Activated naive CD8-positive, alpha-beta T cell treated with anti-CD3 and anti-CD28 coated beads, Interleukin-2, amount 10 ng/mL, durations not matched to agents 7 days and 5 days (primary cell): ENCODE results near the gene CERKL. TPM values are rescaled to one million over a fixed set of nuclear protein-coding genes. Genes with fewer than 3 reads are reported as not detected.

ENCODE experiments used
- ATAC-seq: fragments of 150-1000 bp; cut with Tn5 transposase; one replicate; pipeline ENCODE4 v1.10.0; 2021; ENCODE audit warnings: low read depth, moderate library complexity
- POLR2A ChIA-PET: fragments of 350-600 bp; sonication (Branson Sonifier 250); formaldehyde crosslinking; loops from one replicate; lab custom pipeline; 2021; ENCODE audit warnings: antibody characterized with exemption; lab: Charles Lee
- DNase-seq: peaks from one replicate; pipeline ENCODE4 v3.0.0; 2021
- H3K27ac Mint-ChIP-seq: one replicate; pipeline ENCODE4 v1.8.0; 2022; ENCODE audit warnings: mild to moderate bottlenecking, mixed read lengths
- H3K27me3 Mint-ChIP-seq: one replicate; pipeline ENCODE4 v1.8.0; 2022; ENCODE audit warnings: mild to moderate bottlenecking, moderate library complexity, mixed read lengths
- H3K36me3 Mint-ChIP-seq: one replicate; pipeline ENCODE4 v1.8.0; 2021; ENCODE audit warnings: mild to moderate bottlenecking, mixed read lengths
- H3K4me1 Mint-ChIP-seq: one replicate; pipeline ENCODE4 v1.8.0; 2021; ENCODE audit warnings: mixed read lengths
- H3K4me3 Mint-ChIP-seq: one replicate; pipeline ENCODE4 v1.8.0; 2022; ENCODE audit warnings: mild to moderate bottlenecking, moderate library complexity, mixed read lengths
- H3K9me3 Mint-ChIP-seq: one replicate; pipeline ENCODE4 v1.8.0; 2021; ENCODE audit warnings: mixed read lengths
- total RNA-seq, 2 experiments: library from RNA; stranded (reverse); gene quantifications; one replicate each; pipeline ENCODE4 v1.2.3, GENCODE V29; 2021

CERKL gene
- total RNA-seq, 2 experiments from 2014 or later: not detected

DNA sequence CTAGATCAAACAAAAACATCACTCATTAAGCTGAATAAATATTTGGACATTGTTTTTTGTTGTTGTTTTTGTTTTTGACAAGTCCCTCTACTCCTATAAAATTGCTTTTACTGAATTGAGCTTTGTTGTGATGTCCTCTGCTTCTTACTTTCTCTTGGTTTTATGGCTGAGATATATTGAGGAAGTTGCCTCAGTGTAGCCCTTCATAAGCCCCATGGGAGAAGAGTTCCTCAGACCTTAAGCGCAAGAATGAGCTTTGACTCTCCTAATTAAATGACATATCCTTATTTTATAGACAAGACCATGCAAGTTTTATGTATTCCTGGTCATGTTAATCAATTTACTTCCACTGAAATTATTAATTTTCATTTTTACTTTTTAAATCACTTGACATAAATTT is 54.9 kb downstream of the CERKL start:
- H3K4me3 Mint-ChIP-seq: no peak overlapping the region
- H3K4me1 Mint-ChIP-seq: peaks cover 3% of the 10 kb centered on the region
- H3K27me3 Mint-ChIP-seq: no peaks in the 10 kb centered on the region
- POLR2A ChIA-PET: no interaction called here
- DNase-seq: no peak
- H3K9me3 Mint-ChIP-seq: peaks cover 5% of the 10 kb centered on the region
- peaks cover 6% of the 10 kb centered on the region for H3K36me3 Mint-ChIP-seq
- no peak for ATAC-seq
- no peak overlapping the region for H3K27ac Mint-ChIP-seq

DNA sequence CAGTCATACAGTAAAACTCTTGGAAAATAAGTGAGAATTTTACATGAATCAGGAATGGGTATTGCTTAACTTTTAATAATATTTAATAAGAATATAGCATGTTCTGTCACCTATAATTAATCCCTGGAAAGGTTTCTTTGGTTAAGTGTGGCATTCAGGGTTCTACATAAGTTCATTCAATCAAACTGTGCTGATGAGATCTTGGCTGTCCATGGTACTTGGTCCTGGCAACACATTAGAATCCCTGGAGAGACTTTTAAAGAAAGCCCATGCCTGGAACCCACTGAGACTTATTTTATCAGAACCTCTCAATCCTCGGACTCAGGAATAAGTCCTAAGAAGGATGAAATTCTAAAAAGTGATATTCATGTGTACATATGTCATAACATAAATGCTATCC is 60.3 kb downstream of the CERKL start:
- no peak for DNase-seq
- Mint-ChIP-seq H3K27ac (no peak overlapping the region), H3K4me3 (no peak overlapping the region), H3K27me3 (peaks cover 8% of the 10 kb centered on the region), H3K4me1 (no peaks in the 10 kb centered on the region), H3K9me3 (no peaks in the 10 kb centered on the region), H3K36me3 (no peaks in the 10 kb centered on the region)
- POLR2A ChIA-PET: no interaction called here
- no peak for ATAC-seq

DNA sequence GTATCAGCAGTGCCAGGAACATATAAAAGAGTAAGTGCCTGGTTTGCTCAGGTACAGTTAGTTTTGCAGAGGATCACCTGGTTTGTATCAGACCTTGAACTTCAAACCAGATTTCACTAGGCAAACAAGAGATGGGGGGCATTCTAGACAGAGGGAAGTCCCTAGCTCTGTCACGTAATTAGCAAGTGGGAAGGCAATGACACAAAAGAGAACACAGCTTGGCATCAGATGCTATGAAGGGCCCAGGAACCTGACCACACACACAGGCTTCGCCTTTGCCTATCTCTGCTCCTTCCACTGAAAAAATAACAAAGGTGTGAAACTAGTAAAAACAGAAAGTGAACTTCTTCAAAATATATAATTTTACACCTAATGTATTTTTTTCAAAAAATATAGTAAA is 62.6 kb downstream of the CERKL start:
- no peaks in the 10 kb centered on the region for H3K36me3 Mint-ChIP-seq
- H3K9me3 Mint-ChIP-seq: no peaks in the 10 kb centered on the region
- no peak overlapping the region for H3K4me3 Mint-ChIP-seq
- DNase-seq: no peak
- no peak for ATAC-seq
- no peak overlapping the region for H3K27ac Mint-ChIP-seq
- H3K27me3 Mint-ChIP-seq: peaks cover 8% of the 10 kb centered on the region
- H3K4me1 Mint-ChIP-seq: no peaks in the 10 kb centered on the region
- POLR2A ChIA-PET: no interaction called here

DNA sequence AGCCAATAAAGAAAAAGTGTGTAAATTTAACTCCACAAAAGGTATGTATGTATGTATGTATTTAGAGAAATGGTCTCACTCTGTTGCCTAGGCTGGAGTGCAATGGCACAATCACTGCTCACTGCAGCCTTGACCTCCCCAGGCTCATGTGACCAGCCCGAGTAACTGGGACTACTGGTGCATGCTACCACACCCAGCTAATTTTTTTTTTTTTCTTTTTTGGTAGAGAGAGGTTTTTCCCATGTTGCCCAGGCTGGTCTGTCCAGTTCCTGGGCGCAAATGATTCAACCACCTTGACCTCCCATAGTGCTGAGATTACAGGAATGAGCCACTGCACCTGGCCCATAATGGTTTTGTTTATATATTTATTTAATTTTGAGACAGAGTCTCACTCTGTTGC is 67.1 kb downstream of the CERKL start:
- ATAC-seq: no peak
- H3K27ac Mint-ChIP-seq: no peak overlapping the region
- POLR2A ChIA-PET: no interaction called here
- peaks cover 2% of the 10 kb centered on the region for H3K36me3 Mint-ChIP-seq
- peaks cover 15% of the 10 kb centered on the region for H3K27me3 Mint-ChIP-seq
- no peak for DNase-seq
- no peak overlapping the region for H3K4me3 Mint-ChIP-seq
- peaks cover 1% of the 10 kb centered on the region for H3K9me3 Mint-ChIP-seq
- H3K4me1 Mint-ChIP-seq: peaks cover 16% of the 10 kb centered on the region

DNA sequence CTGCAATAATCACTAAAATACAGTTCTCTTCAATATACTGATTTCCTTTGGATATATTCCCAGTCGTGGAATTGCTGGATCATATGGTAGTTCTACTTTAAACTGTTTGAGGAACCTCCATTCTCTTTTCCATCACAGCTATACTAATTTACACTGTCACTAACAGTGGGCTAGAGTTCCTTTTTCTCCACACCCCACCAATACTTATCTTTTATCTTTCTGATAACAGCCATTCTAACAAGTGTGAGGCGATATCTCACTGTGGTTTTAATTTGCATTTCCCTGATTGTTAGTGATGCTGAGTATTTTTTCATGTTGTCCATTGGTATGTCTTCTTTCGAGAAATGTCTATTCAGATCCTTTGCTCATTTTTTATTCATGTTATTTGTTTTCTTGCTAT is 68.4 kb downstream of the CERKL start:
- DNase-seq: no peak
- Mint-ChIP-seq H3K9me3 (peaks cover 2% of the 10 kb centered on the region), H3K36me3 (peaks cover 2% of the 10 kb centered on the region), H3K27ac (no peak overlapping the region), H3K4me3 (no peak overlapping the region), H3K4me1 (peaks cover 16% of the 10 kb centered on the region), H3K27me3 (peaks cover 15% of the 10 kb centered on the region)
- POLR2A ChIA-PET: no interaction called here
- no peak for ATAC-seq

DNA sequence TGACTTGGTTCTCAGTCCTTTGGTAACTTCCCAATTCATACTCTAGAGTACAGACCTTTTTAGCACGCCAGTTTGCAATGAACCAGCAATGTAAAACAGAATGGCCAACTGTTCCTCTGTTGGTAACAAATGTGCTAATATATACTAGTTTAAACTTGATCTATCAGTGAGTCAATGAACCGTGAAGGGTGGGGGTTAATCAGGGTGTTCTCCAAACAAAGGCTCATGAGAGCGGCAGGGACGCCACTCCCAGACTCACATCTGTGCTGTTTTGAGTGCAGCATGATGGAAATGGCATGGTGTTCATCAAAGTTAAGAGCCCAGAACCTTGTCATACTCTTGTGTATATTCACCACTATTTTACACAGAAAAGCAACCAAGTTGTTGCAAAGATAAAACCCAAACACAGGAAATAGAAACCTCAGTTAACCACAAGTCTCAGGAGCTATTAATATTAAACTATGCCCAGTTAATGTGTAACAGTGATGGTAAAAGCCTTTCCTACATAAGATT is 70.3 kb downstream of the CERKL start:
- Mint-ChIP-seq H3K27me3 (peaks cover 7% of the 10 kb centered on the region), H3K4me3 (no peak overlapping the region), H3K27ac (no peak overlapping the region), H3K4me1 (peaks cover 16% of the 10 kb centered on the region), H3K36me3 (peaks cover 2% of the 10 kb centered on the region), H3K9me3 (peaks cover 2% of the 10 kb centered on the region)
- POLR2A ChIA-PET: no interaction called here
- ATAC-seq (peak; percentile 74), DNase-seq (no peak)

DNA sequence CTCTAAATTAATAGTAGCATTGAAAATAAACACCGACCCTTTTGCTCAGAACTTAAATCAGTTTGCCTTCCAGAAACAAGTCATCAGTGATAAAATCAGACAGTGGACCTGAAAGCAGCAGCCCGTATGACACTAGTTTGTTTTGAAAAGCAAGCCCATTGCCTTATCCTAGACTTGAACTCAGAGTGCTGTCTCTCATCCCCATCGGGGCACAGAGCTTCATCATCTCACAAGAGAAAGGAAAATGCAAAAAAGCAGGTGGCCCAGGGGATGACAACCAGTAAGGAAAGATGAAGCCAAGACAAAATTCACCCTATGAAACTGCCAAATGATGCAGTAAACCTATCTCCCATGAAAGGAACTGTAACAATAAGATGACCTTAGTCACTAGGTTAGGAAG is 71.2 kb downstream of the CERKL start:
- Mint-ChIP-seq H3K36me3 (peaks cover 2% of the 10 kb centered on the region), H3K27me3 (peaks cover 7% of the 10 kb centered on the region), H3K4me3 (no peak overlapping the region), H3K9me3 (peaks cover 2% of the 10 kb centered on the region), H3K4me1 (peaks cover 16% of the 10 kb centered on the region), H3K27ac (no peak overlapping the region)
- DNase-seq (no peak), ATAC-seq (no peak)
- POLR2A ChIA-PET: no interaction called here

DNA sequence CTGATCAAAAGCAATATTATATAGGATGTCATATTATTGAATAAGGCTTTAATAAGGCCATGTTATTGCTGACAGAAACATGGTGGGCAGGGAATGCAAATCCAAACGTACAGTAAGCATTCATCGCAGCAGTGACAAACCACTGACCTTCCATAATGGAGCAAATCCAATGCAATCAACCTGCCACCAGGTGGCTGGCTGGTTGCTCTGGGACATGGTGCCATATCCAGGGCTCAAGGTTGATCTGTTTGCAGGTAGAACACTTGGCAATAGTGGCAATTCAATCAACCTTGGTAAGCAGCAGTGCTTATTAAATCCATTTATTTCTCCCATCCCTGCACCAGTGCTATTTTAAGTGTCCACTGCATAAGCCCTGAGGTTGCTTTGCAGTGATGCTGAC is 75.4 kb downstream of the CERKL start:
- no peak for DNase-seq
- no peak overlapping the region for H3K27ac Mint-ChIP-seq
- H3K36me3 Mint-ChIP-seq: peaks cover 2% of the 10 kb centered on the region
- peaks cover 2% of the 10 kb centered on the region for H3K9me3 Mint-ChIP-seq
- peaks cover 9% of the 10 kb centered on the region for H3K4me1 Mint-ChIP-seq
- no peak for ATAC-seq
- POLR2A ChIA-PET: no interaction called here
- no peak overlapping the region for H3K4me3 Mint-ChIP-seq
- H3K27me3 Mint-ChIP-seq: peaks cover 4% of the 10 kb centered on the region

DNA sequence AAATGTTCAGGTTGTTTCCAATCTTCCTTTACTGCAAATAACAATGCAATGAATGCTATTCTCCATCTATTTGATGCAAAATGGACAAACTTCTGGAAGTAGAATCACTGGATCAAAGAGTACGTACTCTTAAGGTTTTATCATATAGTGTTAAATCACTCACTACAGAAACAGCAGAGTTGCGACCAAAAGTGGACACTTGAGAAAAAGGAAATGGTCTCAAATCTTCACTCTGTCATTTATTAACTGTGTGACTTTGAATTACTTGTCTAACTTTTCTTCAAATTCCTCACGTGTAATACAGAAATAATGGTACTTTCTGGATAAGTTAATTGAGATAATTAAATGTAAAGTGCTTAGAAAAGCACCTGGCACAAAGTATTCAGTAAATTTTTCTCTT is 78.1 kb downstream of the CERKL start:
- Mint-ChIP-seq H3K9me3 (no peaks in the 10 kb centered on the region), H3K4me1 (no peaks in the 10 kb centered on the region), H3K36me3 (no peaks in the 10 kb centered on the region), H3K4me3 (no peak overlapping the region), H3K27me3 (no peaks in the 10 kb centered on the region), H3K27ac (no peak overlapping the region)
- ATAC-seq (no peak), DNase-seq (no peak)
- POLR2A ChIA-PET: no interaction called here

DNA sequence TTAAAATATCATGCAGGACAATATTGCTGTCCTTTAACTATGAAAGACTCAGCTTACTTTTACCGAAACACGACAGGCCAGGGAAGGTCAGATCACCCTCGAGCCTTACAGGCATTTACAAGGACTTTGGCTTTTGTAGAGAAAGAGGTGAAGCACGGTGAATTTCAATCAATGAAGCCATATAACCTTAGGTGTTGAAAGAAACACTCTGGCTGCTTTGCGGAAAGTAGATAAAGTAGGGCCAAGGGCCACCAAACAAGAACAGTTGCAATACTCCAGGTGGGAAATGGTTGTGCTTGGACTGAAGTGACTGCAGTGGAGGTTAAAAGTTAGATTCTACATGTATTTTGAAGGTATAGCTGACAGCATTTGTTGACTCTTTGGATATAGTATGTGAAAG is 80.5 kb downstream of the CERKL start:
- no peaks in the 10 kb centered on the region for H3K9me3 Mint-ChIP-seq
- H3K4me1 Mint-ChIP-seq: no peaks in the 10 kb centered on the region
- H3K36me3 Mint-ChIP-seq: no peaks in the 10 kb centered on the region
- no peak overlapping the region for H3K4me3 Mint-ChIP-seq
- no peak overlapping the region for H3K27ac Mint-ChIP-seq
- DNase-seq: no peak
- no peaks in the 10 kb centered on the region for H3K27me3 Mint-ChIP-seq
- ATAC-seq: no peak
- POLR2A ChIA-PET: no interaction called here

DNA sequence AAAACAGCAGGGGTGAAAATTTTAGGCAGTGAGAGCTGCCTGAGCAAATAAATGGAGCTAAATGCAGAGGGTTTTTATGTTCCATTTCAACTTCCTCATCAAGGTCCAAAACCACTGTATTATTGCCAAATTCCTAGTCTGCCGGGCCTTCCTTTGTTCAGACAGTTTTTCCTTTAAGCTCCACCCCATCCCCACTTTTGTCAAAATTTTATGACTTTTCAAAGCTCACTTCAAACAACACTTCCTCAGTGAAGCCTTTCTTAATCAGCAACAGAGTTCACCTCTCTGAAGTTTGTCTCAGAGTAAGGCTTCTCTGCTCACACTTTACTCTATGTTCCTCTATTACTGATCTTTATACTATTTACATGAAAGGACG is 81.3 kb downstream of the CERKL start:
- POLR2A ChIA-PET: interaction anchor here (0.6 kb wide), 1 partner anchor 228 kb away, joined by 3 read pairs; no protein-coding TSS in a partner anchor

DNA sequence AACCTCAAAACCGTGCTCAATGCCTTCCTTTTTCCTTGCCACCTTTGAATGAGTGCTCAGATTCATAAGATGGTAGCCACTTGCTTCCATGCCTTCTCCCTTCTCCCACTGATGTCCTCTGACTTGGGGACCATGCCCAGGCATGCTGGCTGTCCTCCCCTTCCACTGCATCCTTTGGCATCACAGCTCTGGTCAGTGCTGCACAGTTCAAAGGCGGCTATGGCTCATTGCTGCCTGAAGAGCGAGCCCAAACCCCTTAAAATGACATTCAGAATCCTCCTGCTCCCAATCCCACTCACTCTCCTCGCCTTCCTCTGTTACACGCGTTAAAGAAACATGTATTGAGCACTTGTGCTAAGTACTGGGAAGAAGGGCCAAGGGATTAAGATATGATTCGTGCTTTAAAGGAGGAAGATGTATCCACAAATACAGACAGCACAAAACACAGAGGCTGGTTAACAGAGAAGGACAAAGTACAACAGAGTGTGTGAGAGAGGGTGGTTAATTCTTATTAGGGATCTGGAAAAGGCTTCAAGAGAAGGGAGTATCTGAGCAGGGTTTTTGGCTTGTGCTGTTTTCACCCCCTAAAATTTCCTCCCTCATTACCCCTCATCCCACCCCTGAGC is 81.8 kb downstream of the CERKL start:
- Mint-ChIP-seq H3K9me3 (no peaks in the 10 kb centered on the region), H3K27ac (no peak overlapping the region), H3K27me3 (no peaks in the 10 kb centered on the region), H3K4me1 (peaks cover 2% of the 10 kb centered on the region), H3K4me3 (no peak overlapping the region), H3K36me3 (no peaks in the 10 kb centered on the region)
- ATAC-seq (no peak), DNase-seq (no peak)
- POLR2A ChIA-PET: interaction anchor here (0.6 kb wide), 1 partner anchor 227 kb away, joined by 3 read pairs; no protein-coding TSS in a partner anchor

More for the DNA sequence above, 81.3 kb downstream of the CERKL start:
- Mint-ChIP-seq H3K36me3 (no peaks in the 10 kb centered on the region), H3K27ac (no peak overlapping the region), H3K9me3 (no peaks in the 10 kb centered on the region), H3K27me3 (no peaks in the 10 kb centered on the region), H3K4me1 (peaks cover 2% of the 10 kb centered on the region), H3K4me3 (no peak overlapping the region)
- ATAC-seq (no peak), DNase-seq (no peak)

DNA sequence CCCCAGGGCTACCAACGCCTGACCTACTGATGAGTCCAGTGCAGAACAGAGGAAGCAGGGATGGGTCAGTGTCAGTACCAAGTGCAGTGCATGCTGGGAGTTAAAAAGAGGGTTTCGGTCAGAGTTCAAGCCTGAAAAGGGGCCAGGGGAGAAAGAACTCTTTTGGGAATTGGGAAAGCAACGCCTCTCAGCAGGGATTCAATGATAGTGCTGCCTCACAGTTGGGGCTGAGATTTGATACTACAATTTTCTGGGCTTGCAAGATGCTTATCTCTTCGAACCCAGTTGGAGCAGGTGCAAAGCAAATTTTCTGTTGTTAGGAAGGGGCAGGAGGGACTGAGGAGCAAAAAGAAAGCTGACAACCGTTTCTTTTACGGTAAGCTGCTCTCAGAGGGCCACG is 82.6 kb downstream of the CERKL start:
- Mint-ChIP-seq H3K4me1 (peaks cover 2% of the 10 kb centered on the region), H3K4me3 (no peak overlapping the region), H3K36me3 (no peaks in the 10 kb centered on the region), H3K27me3 (peaks cover 2% of the 10 kb centered on the region), H3K9me3 (no peaks in the 10 kb centered on the region), H3K27ac (no peak overlapping the region)
- DNase-seq (no peak), ATAC-seq (no peak)
- POLR2A ChIA-PET: no interaction called here

DNA sequence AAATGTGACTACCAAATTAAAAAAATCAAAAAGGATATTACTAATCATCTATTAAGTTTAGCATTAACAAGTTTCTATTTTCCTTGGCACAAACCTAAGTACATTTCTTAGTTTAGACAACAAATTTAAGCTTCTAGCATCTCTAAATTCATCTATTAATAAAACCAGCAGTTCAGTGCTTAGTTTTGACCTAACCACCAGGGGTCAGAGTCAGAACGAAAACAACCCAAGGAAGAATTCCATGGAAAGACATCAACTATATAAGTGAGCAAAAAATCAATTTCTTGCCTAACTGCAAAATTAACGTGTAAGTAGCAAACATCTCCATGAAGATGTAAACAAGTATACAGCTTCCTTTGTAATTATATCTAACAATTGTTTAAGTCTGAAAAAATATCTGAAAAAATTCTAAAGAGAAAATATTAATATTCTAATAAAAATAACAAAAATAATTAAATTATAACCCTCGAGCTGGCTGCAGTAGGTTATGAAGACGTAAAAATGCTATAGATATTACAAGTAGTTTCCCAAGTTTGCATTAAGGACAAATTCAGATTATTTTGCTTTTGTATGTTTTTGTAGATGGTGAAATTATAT is 83.7 kb downstream of the CERKL start:
- peaks cover 2% of the 10 kb centered on the region for H3K27me3 Mint-ChIP-seq
- no peaks in the 10 kb centered on the region for H3K9me3 Mint-ChIP-seq
- no peak for ATAC-seq
- peaks cover 2% of the 10 kb centered on the region for H3K4me1 Mint-ChIP-seq
- no peak overlapping the region for H3K4me3 Mint-ChIP-seq
- DNase-seq: no peak
- H3K36me3 Mint-ChIP-seq: no peaks in the 10 kb centered on the region
- POLR2A ChIA-PET: no interaction called here
- H3K27ac Mint-ChIP-seq: no peak overlapping the region
